GM12864 (cell line): ENCODE results near the gene PRLR.

ENCODE experiments used
- DNase-seq: peaks from one replicate; pipeline ENCODE4 v3.0.0-alpha.2; 2011; ENCODE audit warnings: low read depth
- H3K4me3 ChIP-seq: 2 replicates; pipeline ENCODE4 v1.5.1; 2011; ENCODE audit warnings: mild to moderate bottlenecking, low read depth, low read length, control low read depth
- CTCF ChIP-seq: IDR thresholded peaks from 2 replicates; pipeline ENCODE4 v1.5.1; 2011; ENCODE audit warnings: low read depth, mild to moderate bottlenecking, moderate library complexity, low read length, control low read depth, inconsistent platforms; ENCODE audit errors: missing control alignments

PRLR gene

DNA sequence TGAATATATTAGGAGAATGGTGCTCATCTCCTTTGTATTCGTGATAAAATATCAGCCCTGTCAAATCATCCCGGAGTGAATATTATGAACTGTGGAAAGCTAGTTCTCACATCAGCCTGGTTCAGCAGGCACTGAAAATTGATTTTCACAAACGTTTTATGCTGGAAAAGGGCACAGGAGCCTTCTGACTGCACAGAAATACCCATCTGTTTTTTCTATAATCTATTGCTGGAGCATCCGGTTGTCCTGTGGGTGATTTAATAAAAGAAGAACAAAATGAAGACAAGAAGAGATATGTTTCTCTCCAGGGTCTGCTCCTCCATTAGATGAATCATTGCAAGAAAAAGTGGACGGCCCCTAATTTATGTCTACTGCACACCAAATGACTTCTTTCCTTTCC lies 85.3 kb downstream of the PRLR start:
- no peak for DNase-seq
- no peak overlapping the region for H3K4me3 ChIP-seq
- no peak for TF ChIP-seq CTCF

- no peak for TF ChIP-seq CTCF
- no peak for DNase-seq
- H3K4me3 ChIP-seq = no peak overlapping the region
Observed at GRCh38 chr5:35143841-35144240, 86.4 kb downstream of the PRLR start.

DNA sequence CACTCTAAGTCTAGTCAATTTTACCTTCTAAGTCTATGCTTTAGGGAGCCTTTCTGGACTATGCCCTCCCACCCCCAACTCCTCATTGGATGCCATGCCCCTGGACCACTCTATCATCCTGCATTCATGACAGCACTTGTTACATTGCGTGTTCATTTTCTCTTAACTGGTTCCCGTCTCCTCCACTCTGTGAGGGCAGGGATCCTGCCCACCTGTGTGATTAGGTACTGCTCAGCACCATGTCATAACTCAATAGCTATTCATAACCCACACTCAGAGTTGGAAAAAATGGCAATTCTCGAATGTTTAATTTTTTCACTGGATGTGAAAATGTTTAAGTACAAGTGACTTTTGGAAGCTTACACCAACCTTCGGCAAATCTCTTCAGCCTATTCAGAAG lies 88.5 kb downstream of the PRLR start:
- DNase-seq = no peak
- H3K4me3 ChIP-seq = no peak overlapping the region
- no peak for TF ChIP-seq CTCF

DNA sequence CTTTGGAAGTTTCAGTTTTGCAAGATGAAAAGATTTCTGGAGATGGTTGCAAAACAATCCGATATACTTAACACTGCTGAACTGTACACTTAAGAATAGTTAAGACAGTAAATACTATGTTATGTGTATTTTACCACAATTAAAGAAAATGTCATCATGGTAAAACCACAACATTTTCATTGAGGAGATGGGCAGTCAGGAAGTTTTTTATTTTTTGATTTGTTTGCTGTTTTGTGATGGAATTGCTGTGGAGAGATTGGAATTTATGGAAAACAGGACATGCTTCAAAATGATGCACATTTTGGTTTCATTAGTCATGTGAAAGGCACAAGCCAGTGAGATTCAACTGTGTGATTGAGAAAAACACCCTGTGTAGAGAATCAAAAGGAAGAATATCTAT lies 92.1 kb downstream of the PRLR start:
- no peak for DNase-seq
- TF ChIP-seq CTCF = no peak
- no peak overlapping the region for H3K4me3 ChIP-seq

GRCh38 chr5:35136386-35136785 lies 93.9 kb downstream of the PRLR start:
- DNase-seq = no peak
- no peak overlapping the region for H3K4me3 ChIP-seq
- no peak for TF ChIP-seq CTCF

DNA sequence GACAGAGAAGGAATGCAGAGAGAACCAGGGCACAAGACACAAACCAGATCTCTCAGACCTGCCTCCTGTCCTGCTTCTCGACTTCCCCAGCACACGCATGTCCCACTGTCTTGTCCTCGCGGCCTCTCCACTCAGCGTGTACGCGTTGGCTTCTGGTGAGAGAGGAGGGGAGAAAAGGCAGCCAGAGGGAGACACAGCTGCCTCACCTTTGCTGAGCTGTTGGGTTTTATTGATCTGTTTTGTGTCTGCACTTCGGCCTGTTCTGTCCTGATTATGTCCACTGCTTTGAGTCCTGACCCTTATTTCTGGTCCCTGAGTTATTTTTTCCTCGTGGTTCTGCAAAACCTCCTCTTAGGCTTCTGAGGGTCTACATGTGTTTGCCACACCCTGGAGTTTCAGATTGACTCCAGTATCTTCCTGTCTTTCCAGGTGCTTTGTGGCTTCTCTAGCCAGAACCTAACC lies 95.0 kb downstream of the PRLR start:
- H3K4me3 ChIP-seq = no peak overlapping the region
- TF ChIP-seq CTCF = no peak
- no peak for DNase-seq

DNA sequence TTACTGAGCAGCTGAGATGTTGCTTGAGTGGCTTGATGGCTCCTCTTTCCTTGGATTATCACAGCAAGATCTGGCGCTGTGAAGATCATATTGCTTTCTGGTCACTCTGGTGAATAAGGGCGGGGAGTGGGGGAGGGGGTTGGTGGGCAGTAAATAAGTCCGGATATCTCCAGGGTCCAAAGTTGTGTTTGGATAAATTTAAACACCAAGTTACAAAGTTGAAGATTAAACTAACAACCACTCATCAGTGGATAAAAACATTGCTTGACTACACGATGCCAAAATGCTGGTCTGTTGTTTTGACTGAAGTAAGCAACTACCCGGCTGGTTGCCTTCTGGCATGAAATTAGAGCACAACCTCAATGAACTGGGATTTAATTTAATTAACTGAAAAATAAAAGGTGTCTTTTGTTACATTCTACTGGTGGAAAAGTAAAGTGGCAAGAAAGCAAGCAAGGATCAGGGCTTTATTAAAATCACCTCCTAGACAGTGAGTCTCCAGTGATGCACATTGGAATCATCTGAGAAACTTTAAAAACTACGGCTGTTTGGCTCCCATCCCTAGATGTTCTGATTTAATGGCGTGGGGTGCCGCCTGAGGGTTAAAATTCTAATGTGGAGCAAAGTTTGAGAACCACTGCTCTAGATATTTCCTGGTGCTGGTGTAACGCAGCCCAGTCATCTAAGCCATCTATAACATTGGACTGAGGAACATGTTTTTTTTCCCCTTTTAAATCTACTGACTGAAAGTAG lies 95.8 kb downstream of the PRLR start:
- no peak for TF ChIP-seq CTCF
- no peak for DNase-seq
- H3K4me3 ChIP-seq = no peak overlapping the region
